ENCODE data around the gene RAB28. TPM values are rescaled to one million over a fixed set of nuclear protein-coding genes. Genes with fewer than 3 reads are reported as not detected.

The RAB28 gene
- total RNA-seq, 2 experiments from 2014 or later: 23.0 to 30.8 TPM

DNA sequence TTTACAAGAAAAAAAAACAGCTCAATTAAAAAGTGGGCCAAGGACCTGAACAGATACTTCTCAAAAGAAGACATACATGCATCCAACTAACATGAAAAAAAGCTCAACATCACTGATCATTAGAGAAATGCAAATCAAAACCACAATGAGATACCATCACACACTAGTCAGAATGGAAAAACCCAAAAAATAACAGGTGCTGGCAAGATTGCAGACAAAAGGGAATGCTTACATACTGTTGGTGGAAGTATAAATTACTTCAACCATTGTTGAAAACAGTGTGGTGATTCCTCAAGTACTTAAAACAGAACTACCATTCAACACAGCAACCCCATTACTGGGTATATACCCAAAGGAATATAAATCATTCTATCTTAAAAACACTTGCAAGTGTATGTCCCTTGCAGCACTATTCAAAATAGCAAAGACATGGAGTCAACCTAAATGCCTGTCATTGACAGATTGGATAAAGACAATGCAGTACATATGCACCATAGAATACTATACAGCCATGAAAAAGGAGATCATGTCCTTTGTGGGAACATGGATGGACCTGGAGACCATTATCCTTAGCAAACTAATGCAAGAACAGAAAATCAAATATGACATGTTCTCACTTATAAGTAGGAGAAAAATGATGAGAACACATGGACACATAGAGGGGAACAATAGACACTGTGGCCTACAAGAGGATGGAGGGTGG is 97.6 kb downstream of the RAB28 start:
- H3K9me3 ChIP-seq (ENCODE audit: low read length): 0 out of 2 replicates have a peak, but pooled peaks cover 5% of the 10 kb centered on the region
- H4K20me1 ChIP-seq (ENCODE audit: insufficient read depth, low read length): no peaks in the 10 kb centered on the region
- DNase-seq (ENCODE audit: low spot score): no peak
- no peaks in the 10 kb centered on the region for H3K4me1 ChIP-seq (ENCODE audit: insufficient read depth, low read length, poor library complexity, severe bottlenecking)
- no peaks in the 10 kb centered on the region for H3K79me2 ChIP-seq (ENCODE audit: insufficient read depth, low read depth, low read length)
- H3K9me2 ChIP-seq (ENCODE audit: insufficient read depth, low read length): no peaks in the 10 kb centered on the region
- CTCF ChIA-PET (ENCODE audit: unreplicated experiment): no interaction called here
- no peak overlapping the region for H2AFZ ChIP-seq (ENCODE audit: low read length)
- H3K36me3 ChIP-seq (ENCODE audit: insufficient read depth, low read length): no peaks in the 10 kb centered on the region
- intact Hi-C loops (cut with micrococcal nuclease; ENCODE audit: unreplicated experiment): no loop called here
- H3K4me2 ChIP-seq (ENCODE audit: low read length): no peak overlapping the region
- H3K4me3 ChIP-seq (ENCODE audit: low read depth, low read length, poor library complexity, severe bottlenecking): no peak overlapping the region
- H3K27ac ChIP-seq (ENCODE audit: low read depth, low read length, poor library complexity, severe bottlenecking): no peak overlapping the region
- TF ChIP-seq, protein P1, sequence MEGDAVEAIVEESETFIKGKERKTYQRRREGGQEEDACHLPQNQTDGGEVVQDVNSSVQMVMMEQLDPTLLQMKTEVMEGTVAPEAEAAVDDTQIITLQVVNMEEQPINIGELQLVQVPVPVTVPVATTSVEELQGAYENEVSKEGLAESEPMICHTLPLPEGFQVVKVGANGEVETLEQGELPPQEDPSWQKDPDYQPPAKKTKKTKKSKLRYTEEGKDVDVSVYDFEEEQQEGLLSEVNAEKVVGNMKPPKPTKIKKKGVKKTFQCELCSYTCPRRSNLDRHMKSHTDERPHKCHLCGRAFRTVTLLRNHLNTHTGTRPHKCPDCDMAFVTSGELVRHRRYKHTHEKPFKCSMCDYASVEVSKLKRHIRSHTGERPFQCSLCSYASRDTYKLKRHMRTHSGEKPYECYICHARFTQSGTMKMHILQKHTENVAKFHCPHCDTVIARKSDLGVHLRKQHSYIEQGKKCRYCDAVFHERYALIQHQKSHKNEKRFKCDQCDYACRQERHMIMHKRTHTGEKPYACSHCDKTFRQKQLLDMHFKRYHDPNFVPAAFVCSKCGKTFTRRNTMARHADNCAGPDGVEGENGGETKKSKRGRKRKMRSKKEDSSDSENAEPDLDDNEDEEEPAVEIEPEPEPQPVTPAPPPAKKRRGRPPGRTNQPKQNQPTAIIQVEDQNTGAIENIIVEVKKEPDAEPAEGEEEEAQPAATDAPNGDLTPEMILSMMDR (conservative IDR thresholded peaks at IDR 0.05; ENCODE audit: low read length): no peak
- TF ChIP-seq EZH2phosphoT487 (IDR thresholded peaks at IDR 0.05; ENCODE audit: borderline replicate concordance, low read depth, low read length): no peak
- BruUV-seq (replicated peaks): no TSS peak
- POLR2A ChIA-PET: interaction anchor here (0.9 kb wide), 1 partner anchor 87 kb away, joined by 4 read pairs; no protein-coding TSS in a partner anchor

DNA sequence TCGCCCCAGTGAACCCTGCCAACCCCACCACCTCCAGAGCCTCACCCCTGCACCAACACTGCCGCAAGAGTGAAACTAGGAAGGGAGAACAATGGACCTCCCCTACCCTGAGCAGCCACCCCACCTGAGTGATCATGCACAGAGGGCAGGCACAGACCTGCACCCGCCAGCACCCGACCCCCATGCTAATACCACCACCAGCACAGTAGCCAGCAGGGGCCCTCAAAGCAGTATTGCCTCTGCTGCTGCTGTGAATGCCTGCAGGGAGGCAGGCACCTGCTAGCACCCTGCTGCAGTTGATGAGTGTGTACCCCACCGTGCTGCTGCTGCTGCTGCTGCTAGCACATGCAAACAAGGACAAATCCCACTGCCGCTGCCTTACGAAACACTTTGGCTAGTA is 100.1 kb downstream of the RAB28 start:
- H3K36me3 ChIP-seq (ENCODE audit: insufficient read depth, low read length): no peaks in the 10 kb centered on the region
- no peak for DNase-seq (ENCODE audit: low spot score)
- POLR2A ChIA-PET: no interaction called here
- CTCF ChIA-PET (ENCODE audit: unreplicated experiment): no interaction called here
- no peak overlapping the region for H3K4me3 ChIP-seq (ENCODE audit: low read depth, low read length, poor library complexity, severe bottlenecking)
- peaks cover 9% of the 10 kb centered on the region for H3K4me1 ChIP-seq (ENCODE audit: insufficient read depth, low read length, poor library complexity, severe bottlenecking)
- intact Hi-C loops (cut with micrococcal nuclease; ENCODE audit: unreplicated experiment): no loop called here
- no peaks in the 10 kb centered on the region for H4K20me1 ChIP-seq (ENCODE audit: insufficient read depth, low read length)
- no peak for TF ChIP-seq EZH2phosphoT487 (IDR thresholded peaks at IDR 0.05; ENCODE audit: borderline replicate concordance, low read depth, low read length)
- TF ChIP-seq, protein P1 (conservative IDR thresholded peaks at IDR 0.05; ENCODE audit: low read length): no peak
- H3K4me2 ChIP-seq (ENCODE audit: low read length): no peak overlapping the region
- H2AFZ ChIP-seq (ENCODE audit: low read length): no peak overlapping the region
- no peaks in the 10 kb centered on the region for H3K79me2 ChIP-seq (ENCODE audit: insufficient read depth, low read depth, low read length)
- H3K9me3 ChIP-seq (ENCODE audit: low read length): 0 out of 2 replicates have a peak, but pooled peaks cover 5% of the 10 kb centered on the region
- no peaks in the 10 kb centered on the region for H3K9me2 ChIP-seq (ENCODE audit: insufficient read depth, low read length)
- no TSS peak for BruUV-seq (replicated peaks)
- H3K27ac ChIP-seq (ENCODE audit: low read depth, low read length, poor library complexity, severe bottlenecking): no peak overlapping the region
